ENCODE measurements around the gene GRIK2.
A peak's percentile ranks its signal among the peaks of the same experiment; 100 is the strongest.

GRIK2 gene

GRCh38 chr6:101539510-101540245 is 146.2 kb downstream of the GRIK2 start:
- DNase-seq (ENCODE audit: low read depth) = peak; percentile 8

- no peak for DNase-seq (ENCODE audit: low read depth)
Measured at GRCh38 chr6:101541894-101542293, 148.4 kb downstream of the GRIK2 start.

- DNase-seq (ENCODE audit: low read depth) = no peak
Measured at GRCh38 chr6:101543796-101544195, 150.3 kb downstream of the GRIK2 start.

- DNase-seq (ENCODE audit: low read depth) = no peak
Measured at GRCh38 chr6:101544286-101544685, 150.8 kb downstream of the GRIK2 start.

- DNase-seq (ENCODE audit: low read depth) = no peak
Measured at GRCh38 chr6:101545191-101545590, 151.7 kb downstream of the GRIK2 start.

GRCh38 chr6:101550451-101550850 is 156.9 kb downstream of the GRIK2 start:
- DNase-seq (ENCODE audit: low read depth) = no peak

GRCh38 chr6:101554231-101554630 is 160.7 kb downstream of the GRIK2 start:
- DNase-seq (ENCODE audit: low read depth) = no peak

GRCh38 chr6:101558712-101559111 is 165.2 kb downstream of the GRIK2 start:
- DNase-seq (ENCODE audit: low read depth) = no peak

- DNase-seq (ENCODE audit: low read depth) = no peak
Measured at GRCh38 chr6:101572627-101573026, 179.1 kb downstream of the GRIK2 start.

- no peak for DNase-seq (ENCODE audit: low read depth)
Measured at GRCh38 chr6:101577091-101577490, 183.6 kb downstream of the GRIK2 start.

GRCh38 chr6:101578306-101578705 is 184.8 kb downstream of the GRIK2 start:
- DNase-seq (ENCODE audit: low read depth) = no peak

GRCh38 chr6:101582792-101583191 is 189.3 kb downstream of the GRIK2 start:
- no peak for DNase-seq (ENCODE audit: low read depth)

GRCh38 chr6:101585501-101585900 is 192.0 kb downstream of the GRIK2 start:
- no peak for DNase-seq (ENCODE audit: low read depth)

- DNase-seq (ENCODE audit: low read depth) = no peak
Measured at GRCh38 chr6:101588343-101588742, 194.8 kb downstream of the GRIK2 start.

- DNase-seq (ENCODE audit: low read depth) = no peak
Measured at GRCh38 chr6:101595276-101595675, 201.8 kb downstream of the GRIK2 start.

- no peak for DNase-seq (ENCODE audit: low read depth)
Measured at GRCh38 chr6:101597693-101598092, 204.2 kb downstream of the GRIK2 start.

- DNase-seq (ENCODE audit: low read depth) = no peak
Measured at GRCh38 chr6:101605426-101605825, 211.9 kb downstream of the GRIK2 start.

GRCh38 chr6:101605874-101606273 is 212.4 kb downstream of the GRIK2 start:
- no peak for DNase-seq (ENCODE audit: low read depth)

- DNase-seq (ENCODE audit: low read depth) = no peak
Measured at GRCh38 chr6:101607111-101607690, 213.7 kb downstream of the GRIK2 start.

- no peak for DNase-seq (ENCODE audit: low read depth)
Measured at GRCh38 chr6:101608703-101609102, 215.2 kb downstream of the GRIK2 start.

- no peak for DNase-seq (ENCODE audit: low read depth)
Measured at GRCh38 chr6:101613556-101613955, 220.0 kb downstream of the GRIK2 start.

- DNase-seq (ENCODE audit: low read depth) = no peak
Measured at GRCh38 chr6:101614774-101615173, 221.3 kb downstream of the GRIK2 start.

GRCh38 chr6:101626269-101626668 is 232.8 kb downstream of the GRIK2 start:
- DNase-seq (ENCODE audit: low read depth) = no peak

- no peak for DNase-seq (ENCODE audit: low read depth)
Measured at GRCh38 chr6:101630941-101631340, 237.4 kb downstream of the GRIK2 start.
